Loucy (cell line): ENCODE measurements around the gene LPP.

Experiments
- H2AFZ ChIP-seq: fragments of 200-600 bp; sonication (generic); 2 replicates; pipeline ENCODE4 v1.6.0; 2016; ENCODE audit warnings: antibody characterized with exemption, mild to moderate bottlenecking, low read length, moderate library complexity
- H3F3A ChIP-seq: fragments of 200-600 bp; 2 replicates; pipeline ENCODE4 v1.6.0; 2016; ENCODE audit warnings: antibody characterized with exemption, low read depth, mild to moderate bottlenecking
- H3K27me3 ChIP-seq: fragments of 200-600 bp; sonication (generic); 2 replicates; pipeline ENCODE4 v1.6.1; 2014; ENCODE audit warnings: low read length, mild to moderate bottlenecking; ENCODE audit not compliant: insufficient read depth, poor library complexity, severe bottlenecking
- H3K36me3 ChIP-seq: fragments of 200-600 bp; sonication (generic); 2 replicates; pipeline ENCODE4 v1.6.1; 2016; ENCODE audit warnings: low read length; ENCODE audit not compliant: insufficient read depth
- H3K4me1 ChIP-seq: fragments of 200-600 bp; sonication (generic); 2 replicates; pipeline ENCODE4 v1.5.1; 2014; ENCODE audit warnings: low read length, mild to moderate bottlenecking; ENCODE audit not compliant: insufficient read depth, poor library complexity, severe bottlenecking
- H3K4me2 ChIP-seq: fragments of 200-600 bp; sonication (generic); 2 replicates; pipeline ENCODE4 v1.6.0; 2014; ENCODE audit warnings: antibody characterized with exemption, low read length, low read depth, mild to moderate bottlenecking; ENCODE audit not compliant: poor library complexity, severe bottlenecking
- H3K4me3 ChIP-seq: fragments of 200-600 bp; sonication (generic); 2 replicates; pipeline ENCODE4 v1.5.1; 2014; ENCODE audit warnings: low read length, mild to moderate bottlenecking, mixed read lengths; ENCODE audit not compliant: poor library complexity, severe bottlenecking
- H3K79me2 ChIP-seq: fragments of 200-600 bp; sonication (generic); 2 replicates; pipeline ENCODE4 v1.6.1; 2014; ENCODE audit warnings: low read length; ENCODE audit not compliant: insufficient read depth
- H3K9ac ChIP-seq: fragments of 200-600 bp; sonication (generic); 2 replicates; pipeline ENCODE4 v1.6.0; 2014; ENCODE audit warnings: mild to moderate bottlenecking, low read depth, low read length, moderate library complexity; ENCODE audit not compliant: poor library complexity, severe bottlenecking
- H3K9me2 ChIP-seq: fragments of 200-600 bp; sonication (generic); replicated peaks from 2 replicates; pipeline ENCODE4 v1.6.1; 2016; ENCODE audit warnings: low read depth, low read length, mixed read lengths
- H3K9me3 ChIP-seq: fragments of 200-600 bp; sonication (generic); 2 replicates; pipeline ENCODE4 v1.6.1; 2014; ENCODE audit warnings: mild to moderate bottlenecking, antibody characterized with exemption, low read length, low read depth; ENCODE audit not compliant: insufficient read depth
- H4K20me1 ChIP-seq: fragments of 200-600 bp; sonication (generic); 2 replicates; pipeline ENCODE4 v1.6.0; 2014; ENCODE audit warnings: antibody characterized with exemption, low read length, mild to moderate bottlenecking; ENCODE audit not compliant: insufficient read depth, poor library complexity, severe bottlenecking
- CTCF ChIP-seq: fragments of 200-600 bp; sonication (generic); conservative IDR thresholded peaks from 2 replicates; pipeline ENCODE4 v1.5.1; 2014; ENCODE audit warnings: mild to moderate bottlenecking, antibody characterized with exemption, low read length
- EZH2phosphoT487 ChIP-seq: fragments of 200-600 bp; IDR thresholded peaks from 2 replicates; pipeline ENCODE4 v1.6.1; 2018; ENCODE audit warnings: antibody characterized with exemption, mild to moderate bottlenecking, moderate library complexity, borderline replicate concordance

The LPP gene

GRCh38 chr3:188939814-188940572, 786.0 kb downstream of the LPP start:
- H3K4me1 ChIP-seq = no peaks in the 10 kb centered on the region
- no peaks in the 10 kb centered on the region for H3K36me3 ChIP-seq
- H3K9ac ChIP-seq = no peak overlapping the region
- H3K79me2 ChIP-seq = no peaks in the 10 kb centered on the region
- no peak overlapping the region for H3K4me2 ChIP-seq
- no peaks in the 10 kb centered on the region for H3F3A ChIP-seq
- no peak overlapping the region for H2AFZ ChIP-seq
- no peaks in the 10 kb centered on the region for H3K9me3 ChIP-seq
- H3K27me3 ChIP-seq = no peaks in the 10 kb centered on the region
- no peak overlapping the region for H3K4me3 ChIP-seq
- H3K9me2 ChIP-seq = no peaks in the 10 kb centered on the region
- no peak for TF ChIP-seq CTCF
- TF ChIP-seq EZH2phosphoT487 = no peak
- H4K20me1 ChIP-seq = no peaks in the 10 kb centered on the region
